Measurements from ENCODE around the gene ATPAF1. TPM values are rescaled to one million over a fixed set of nuclear protein-coding genes. Genes with fewer than 3 reads are reported as not detected.

ATPAF1 gene
- polyA plus RNA-seq, 1 of the 3 experiments (the other 2 are of a cell fraction), result 39.9 TPM

DNA sequence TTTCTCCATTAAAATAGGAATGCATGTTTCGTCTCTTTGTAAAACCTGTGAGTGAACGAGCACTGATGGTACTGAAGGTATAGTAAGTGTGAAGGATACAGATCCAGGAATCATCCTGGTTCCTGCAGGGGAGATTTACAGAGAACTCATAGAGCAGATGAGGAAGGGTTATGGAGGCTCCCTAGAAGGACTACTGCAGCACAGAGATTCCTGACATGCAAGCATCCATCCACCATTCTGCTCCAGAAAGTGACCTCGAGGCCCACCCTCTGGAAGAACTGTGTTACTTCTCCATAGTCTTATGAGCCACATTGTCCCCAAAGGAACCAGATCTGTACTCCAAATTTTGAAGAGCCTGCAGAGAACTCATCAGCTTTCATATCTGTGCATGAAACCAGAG lies 78.6 kb downstream of the ATPAF1 start:
- ChIA-PET POLR2A (no interaction called here), CTCF (interaction anchor here (1.2 kb wide), 1 partner anchor 62 kb away, joined by 3 read pairs; no protein-coding TSS in a partner anchor)
- H3K4me3 ChIP-seq (ENCODE audit: low read depth in 2 of 2, low read length in 1 of 2), result no peak overlapping the region
- no peaks in the 10 kb centered on the region for H3K4me1 ChIP-seq (ENCODE audit: control insufficient read depth in 1 of 2, insufficient read depth in 2 of 2, low read depth in 1 of 2, low read length in 1 of 2)
- H4K20me1 ChIP-seq (ENCODE audit: insufficient read depth), result no peaks in the 10 kb centered on the region
- no peak overlapping the region for H3K4me2 ChIP-seq
- H3K9me3 ChIP-seq, result no peaks in the 10 kb centered on the region
- no peak for TF ChIP-seq NRF1 (IDR thresholded peaks at IDR 0.05; ENCODE audit: low read depth, low read length)
- TF ChIP-seq ZBTB33 (IDR thresholded peaks at IDR 0.05; ENCODE audit: borderline replicate concordance, low read depth), result no peak
- no peak for TF ChIP-seq TCF12 (IDR thresholded peaks at IDR 0.05)
- TF ChIP-seq NFIC (IDR thresholded peaks at IDR 0.05; ENCODE audit: borderline replicate concordance), result no peak
- TF ChIP-seq SMC3 (IDR thresholded peaks at IDR 0.05; ENCODE audit: low read depth, low read length), result no peak
- no peak for TF ChIP-seq RFX5 (IDR thresholded peaks at IDR 0.05; ENCODE audit: low read length)
- TF ChIP-seq IRF3 (IDR thresholded peaks at IDR 0.05; ENCODE audit: low read depth, low read length), result no peak
- no peak for TF ChIP-seq CHD2 (IDR thresholded peaks at IDR 0.05; ENCODE audit: low read length, partially characterized antibody)
- no peak for TF ChIP-seq MEF2A (IDR thresholded peaks at IDR 0.05; ENCODE audit: borderline replicate concordance, low read depth)
- TF ChIP-seq SIN3A (IDR thresholded peaks at IDR 0.05; ENCODE audit: borderline replicate concordance, low read depth, low read length), result no peak
- TF ChIP-seq, protein P1, sequence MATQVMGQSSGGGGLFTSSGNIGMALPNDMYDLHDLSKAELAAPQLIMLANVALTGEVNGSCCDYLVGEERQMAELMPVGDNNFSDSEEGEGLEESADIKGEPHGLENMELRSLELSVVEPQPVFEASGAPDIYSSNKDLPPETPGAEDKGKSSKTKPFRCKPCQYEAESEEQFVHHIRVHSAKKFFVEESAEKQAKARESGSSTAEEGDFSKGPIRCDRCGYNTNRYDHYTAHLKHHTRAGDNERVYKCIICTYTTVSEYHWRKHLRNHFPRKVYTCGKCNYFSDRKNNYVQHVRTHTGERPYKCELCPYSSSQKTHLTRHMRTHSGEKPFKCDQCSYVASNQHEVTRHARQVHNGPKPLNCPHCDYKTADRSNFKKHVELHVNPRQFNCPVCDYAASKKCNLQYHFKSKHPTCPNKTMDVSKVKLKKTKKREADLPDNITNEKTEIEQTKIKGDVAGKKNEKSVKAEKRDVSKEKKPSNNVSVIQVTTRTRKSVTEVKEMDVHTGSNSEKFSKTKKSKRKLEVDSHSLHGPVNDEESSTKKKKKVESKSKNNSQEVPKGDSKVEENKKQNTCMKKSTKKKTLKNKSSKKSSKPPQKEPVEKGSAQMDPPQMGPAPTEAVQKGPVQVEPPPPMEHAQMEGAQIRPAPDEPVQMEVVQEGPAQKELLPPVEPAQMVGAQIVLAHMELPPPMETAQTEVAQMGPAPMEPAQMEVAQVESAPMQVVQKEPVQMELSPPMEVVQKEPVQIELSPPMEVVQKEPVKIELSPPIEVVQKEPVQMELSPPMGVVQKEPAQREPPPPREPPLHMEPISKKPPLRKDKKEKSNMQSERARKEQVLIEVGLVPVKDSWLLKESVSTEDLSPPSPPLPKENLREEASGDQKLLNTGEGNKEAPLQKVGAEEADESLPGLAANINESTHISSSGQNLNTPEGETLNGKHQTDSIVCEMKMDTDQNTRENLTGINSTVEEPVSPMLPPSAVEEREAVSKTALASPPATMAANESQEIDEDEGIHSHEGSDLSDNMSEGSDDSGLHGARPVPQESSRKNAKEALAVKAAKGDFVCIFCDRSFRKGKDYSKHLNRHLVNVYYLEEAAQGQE (IDR thresholded peaks at IDR 0.05; ENCODE audit: low read depth, low read length), result no peak
- TF ChIP-seq, protein P2, sequence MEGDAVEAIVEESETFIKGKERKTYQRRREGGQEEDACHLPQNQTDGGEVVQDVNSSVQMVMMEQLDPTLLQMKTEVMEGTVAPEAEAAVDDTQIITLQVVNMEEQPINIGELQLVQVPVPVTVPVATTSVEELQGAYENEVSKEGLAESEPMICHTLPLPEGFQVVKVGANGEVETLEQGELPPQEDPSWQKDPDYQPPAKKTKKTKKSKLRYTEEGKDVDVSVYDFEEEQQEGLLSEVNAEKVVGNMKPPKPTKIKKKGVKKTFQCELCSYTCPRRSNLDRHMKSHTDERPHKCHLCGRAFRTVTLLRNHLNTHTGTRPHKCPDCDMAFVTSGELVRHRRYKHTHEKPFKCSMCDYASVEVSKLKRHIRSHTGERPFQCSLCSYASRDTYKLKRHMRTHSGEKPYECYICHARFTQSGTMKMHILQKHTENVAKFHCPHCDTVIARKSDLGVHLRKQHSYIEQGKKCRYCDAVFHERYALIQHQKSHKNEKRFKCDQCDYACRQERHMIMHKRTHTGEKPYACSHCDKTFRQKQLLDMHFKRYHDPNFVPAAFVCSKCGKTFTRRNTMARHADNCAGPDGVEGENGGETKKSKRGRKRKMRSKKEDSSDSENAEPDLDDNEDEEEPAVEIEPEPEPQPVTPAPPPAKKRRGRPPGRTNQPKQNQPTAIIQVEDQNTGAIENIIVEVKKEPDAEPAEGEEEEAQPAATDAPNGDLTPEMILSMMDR (IDR thresholded peaks at IDR 0.05), result no peak
- TF ChIP-seq YY1 (IDR thresholded peaks at IDR 0.05; ENCODE audit: low read depth), result no peak
- TF ChIP-seq RXRA (IDR thresholded peaks at IDR 0.05; ENCODE audit: borderline replicate concordance, low read depth), result no peak
- TF ChIP-seq, protein P3, sequence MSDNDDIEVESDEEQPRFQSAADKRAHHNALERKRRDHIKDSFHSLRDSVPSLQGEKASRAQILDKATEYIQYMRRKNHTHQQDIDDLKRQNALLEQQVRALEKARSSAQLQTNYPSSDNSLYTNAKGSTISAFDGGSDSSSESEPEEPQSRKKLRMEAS (IDR thresholded peaks at IDR 0.05; ENCODE audit: low read depth), result no peak
- TF ChIP-seq, protein P4, sequence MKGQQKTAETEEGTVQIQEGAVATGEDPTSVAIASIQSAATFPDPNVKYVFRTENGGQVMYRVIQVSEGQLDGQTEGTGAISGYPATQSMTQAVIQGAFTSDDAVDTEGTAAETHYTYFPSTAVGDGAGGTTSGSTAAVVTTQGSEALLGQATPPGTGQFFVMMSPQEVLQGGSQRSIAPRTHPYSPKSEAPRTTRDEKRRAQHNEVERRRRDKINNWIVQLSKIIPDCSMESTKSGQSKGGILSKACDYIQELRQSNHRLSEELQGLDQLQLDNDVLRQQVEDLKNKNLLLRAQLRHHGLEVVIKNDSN (IDR thresholded peaks at IDR 0.05; ENCODE audit: borderline replicate concordance, low read depth), result no peak
- TF ChIP-seq GATA2 (CRISPR knock-in tag; IDR thresholded peaks at IDR 0.05), result no peak
- TF ChIP-seq ELF1 (IDR thresholded peaks at IDR 0.05), result no peak
- no peak for TF ChIP-seq FOXJ3 (CRISPR knock-in tag; IDR thresholded peaks at IDR 0.05)
- no peak overlapping the region for H3K27ac ChIP-seq (ENCODE audit: low read depth in 2 of 2, low read length in 1 of 2)
- no peak overlapping the region for H2AFZ ChIP-seq (ENCODE audit: low read depth)
- no peak for DNase-seq
- H3K79me2 ChIP-seq (ENCODE audit: insufficient read depth), result no peaks in the 10 kb centered on the region
- H3K9me2 ChIP-seq, result no peaks in the 10 kb centered on the region
- H3F3A ChIP-seq (replicated peaks; ENCODE audit: insufficient read depth), result no peaks in the 10 kb centered on the region
- no peak overlapping the region for H3K9ac ChIP-seq
- 97% methylated on average over 3 of the region's 3 CpGs for WGBS (ENCODE audit: low lambda C conversion rate)
- peaks cover 0 to 31% of the 10 kb centered on the region in 2 experiments for H3K36me3 ChIP-seq (replicated peaks in 1 of 2; ENCODE audit: control insufficient read depth in 1 of 2, insufficient read depth in 2 of 2, low read length in 1 of 2)
- no peaks in the 10 kb centered on the region for H3K27me3 ChIP-seq (ENCODE audit: insufficient read depth)
